ENCODE results near the gene CFDP1.

CFDP1 gene

GRCh38 chr16:75254359-75254837 lies 178.9 kb downstream of the CFDP1 start:
- Histone ChIP-seq H3K27me3 (no peaks in the 10 kb centered on the region), H3K36me3 (no peaks in the 10 kb centered on the region), H3K27ac (peak overlapping the region; percentile 93 to 99), H3K9me3 (no peaks in the 10 kb centered on the region), H3K4me1 (peaks cover 10 to 89% (median 81%) of the 10 kb centered on the region in 4 donors), H3K4me3 (no peak overlapping the region)
- peak in 1 of 2 donors; percentile 85 for DNase-seq
- intact Hi-C loops (cut with DNase I; ENCODE audit: low total_unique reads) = no loop called here
- no peak for TF ChIP-seq CTCF (IDR thresholded peaks at IDR 0.05)

GRCh38 chr16:75252946-75253911 lies 180.1 kb downstream of the CFDP1 start:
- peak in 1 of 2 donors; percentile 75 for DNase-seq
- no peaks in the 10 kb centered on the region for H3K9me3 ChIP-seq
- TF ChIP-seq CTCF (IDR thresholded peaks at IDR 0.05) = no peak
- intact Hi-C loops (cut with DNase I; ENCODE audit: low total_unique reads) = no loop called here
- peak overlapping the region; percentile 93 to 99 for H3K27ac ChIP-seq
- H3K4me3 ChIP-seq = peak overlapping the region in 1 of 2 donors; percentile 7
- no peaks in the 10 kb centered on the region for H3K36me3 ChIP-seq
- peaks cover 10 to 90% (median 85%) of the 10 kb centered on the region in 4 donors for H3K4me1 ChIP-seq
- no peaks in the 10 kb centered on the region for H3K27me3 ChIP-seq

- DNase-seq = peak in 1 of 2 donors; percentile 64
- Histone ChIP-seq H3K36me3 (no peaks in the 10 kb centered on the region), H3K4me3 (peak overlapping the region; percentile 66 to 95), H3K4me1 (peaks cover 10 to 90% (median 85%) of the 10 kb centered on the region in 4 donors), H3K27ac (peak overlapping the region; percentile 93 to 99), H3K9me3 (no peaks in the 10 kb centered on the region), H3K27me3 (no peaks in the 10 kb centered on the region)
- intact Hi-C loops (cut with DNase I; ENCODE audit: low total_unique reads) = no loop called here
- TF ChIP-seq CTCF (IDR thresholded peaks at IDR 0.05) = no peak
Observed at GRCh38 chr16:75252049-75252864, 181.0 kb downstream of the CFDP1 start.

- Histone ChIP-seq H3K27me3 (no peaks in the 10 kb centered on the region), H3K4me3 (peak within 1 kb of the TSS; percentile 66 to 95), H3K9me3 (no peaks in the 10 kb centered on the region), H3K36me3 (no peaks in the 10 kb centered on the region), H3K4me1 (peaks cover 10 to 90% (median 85%) of the 10 kb centered on the region in 4 donors), H3K27ac (peak within 1 kb of the TSS; percentile 93 to 99)
- TF ChIP-seq CTCF (IDR thresholded peaks at IDR 0.05) = peak; percentile 6 to 10
- intact Hi-C loops (cut with DNase I; ENCODE audit: low total_unique reads) = no loop called here
- peak; percentile 87 to 94 for DNase-seq
Observed at GRCh38 chr16:75251280-75252048, 181.8 kb downstream of the CFDP1 start, which contains the start of gene BCAR1. BCAR1 (minus strand) TSS chr16:75251624; CDS start chr16:75251482, 142 bp downstream.

Measured in tibial artery (tissue), 4 donors.